ENCODE data around the gene IZUMO4. TPM values are rescaled to one million over a fixed set of nuclear protein-coding genes. Genes with fewer than 3 reads are reported as not detected.

The IZUMO4 gene, protein sequence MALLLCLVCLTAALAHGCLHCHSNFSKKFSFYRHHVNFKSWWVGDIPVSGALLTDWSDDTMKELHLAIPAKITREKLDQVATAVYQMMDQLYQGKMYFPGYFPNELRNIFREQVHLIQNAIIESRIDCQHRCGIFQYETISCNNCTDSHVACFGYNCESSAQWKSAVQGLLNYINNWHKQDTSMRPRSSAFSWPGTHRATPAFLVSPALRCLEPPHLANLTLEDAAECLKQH
- 5.9 TPM for total RNA-seq

DNA sequence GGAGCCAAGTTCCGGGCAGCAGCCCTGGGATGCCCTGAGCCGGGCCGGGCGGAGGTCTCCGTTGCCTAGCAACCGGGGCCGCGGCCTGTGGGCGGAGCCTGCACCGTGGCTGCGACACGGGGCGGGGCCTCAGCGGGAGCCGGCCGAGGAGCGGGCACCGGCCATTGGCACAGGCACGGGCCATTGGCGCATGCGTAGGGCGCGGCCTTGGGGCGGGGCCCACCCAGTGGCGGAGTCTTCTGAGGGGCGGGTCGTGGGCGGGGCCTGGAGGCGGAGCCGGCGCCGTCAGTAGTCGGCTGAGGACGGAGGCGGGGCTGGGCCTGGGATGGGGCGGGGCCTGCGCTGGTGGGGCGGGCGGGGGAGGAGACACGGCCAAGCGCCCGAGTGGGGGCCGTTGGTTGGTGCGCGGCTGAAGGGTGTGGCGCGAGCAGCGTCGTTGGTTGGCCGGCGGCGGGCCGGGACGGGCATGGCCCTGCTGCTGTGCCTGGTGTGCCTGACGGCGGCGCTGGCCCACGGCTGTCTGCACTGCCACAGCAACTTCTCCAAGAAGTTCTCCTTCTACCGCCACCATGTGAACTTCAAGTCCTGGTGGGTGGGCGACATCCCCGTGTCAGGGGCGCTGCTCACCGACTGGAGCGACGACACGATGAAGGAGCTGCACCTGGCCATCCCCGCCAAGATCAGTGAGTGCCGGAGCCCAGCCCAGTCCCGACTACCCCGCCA, at the start of gene IZUMO4:
TSS of gene IZUMO4 (plus strand) at position 436 of the 723 bp plus-strand sequence. CDS start at position 467, 31 bp downstream.

GRCh38 chr19:2050991-2051772, 45.5 kb upstream of the IZUMO4 start, which contains the start of gene MKNK2:
MKNK2 (minus strand) TSS chr19:2051244; CDS start chr19:2050851, 393 bp downstream.

DNA sequence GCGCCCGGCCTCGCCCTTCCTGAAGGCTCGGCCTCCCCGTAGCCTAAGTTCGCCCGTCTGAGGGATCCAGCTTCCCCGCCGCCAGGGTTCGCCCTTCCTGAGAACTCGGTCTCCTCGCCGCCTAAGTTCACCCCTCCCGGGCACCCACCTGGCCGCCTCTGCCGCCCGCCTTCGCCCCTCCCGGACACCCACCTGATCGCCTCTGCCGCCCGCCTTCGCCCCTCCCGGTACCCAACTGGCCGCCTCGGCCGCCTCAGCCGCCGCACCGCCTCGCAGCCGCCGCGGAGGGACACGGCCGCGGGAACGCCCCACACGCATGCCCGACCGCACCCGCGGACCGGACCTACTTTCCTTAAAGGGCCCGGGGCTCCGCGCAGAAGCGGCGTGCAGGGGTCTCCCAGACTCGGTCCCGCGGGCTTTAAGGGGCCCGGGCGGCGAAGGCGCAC, 658 bp upstream of the IZUMO4 start, which contains the start of gene MOB3A:
TSS of gene MOB3A (minus strand) at position 293 of the 446 bp plus-strand sequence. CDS start 17,766 bp downstream, outside the sequence.

Other genes starting within 250 kb of the IZUMO4 start
- gene REXO1, start 248.4 kb upstream of the IZUMO4 start, total RNA-seq = 11.0 TPM
- gene KLF16, start 233.3 kb upstream of the IZUMO4 start, total RNA-seq = 3.4 TPM
- gene ABHD17A, start 211.4 kb upstream of the IZUMO4 start, total RNA-seq = 37.9 TPM
- gene ADAT3, start 191.5 kb upstream of the IZUMO4 start, total RNA-seq = 3.8 TPM
- 19.4 TPM for gene SCAMP4, start 191.5 kb upstream of the IZUMO4 start, total RNA-seq
- 52.3 TPM for gene CSNK1G2, start 155.7 kb upstream of the IZUMO4 start, total RNA-seq
- 69.5 TPM for gene BTBD2, start 81.2 kb upstream of the IZUMO4 start, total RNA-seq
- 24.4 TPM for gene MKNK2, start 45.7 kb upstream of the IZUMO4 start, total RNA-seq
- gene MOB3A, start 589 bp upstream of the IZUMO4 start, total RNA-seq = 15.0 TPM
- 72.6 TPM for gene AP3D1, start 54.7 kb downstream of the IZUMO4 start, total RNA-seq
- 21.0 TPM for gene DOT1L, start 67.0 kb downstream of the IZUMO4 start, total RNA-seq
- 36.6 TPM for gene PLEKHJ1, start 139.4 kb downstream of the IZUMO4 start, total RNA-seq
- 76.4 TPM for gene SF3A2, start 139.9 kb downstream of the IZUMO4 start, total RNA-seq
- 2.2 TPM for gene AMH, start 152.4 kb downstream of the IZUMO4 start, total RNA-seq
- not detected for gene JSRP1, start 159.5 kb downstream of the IZUMO4 start, total RNA-seq
- gene PEAK3, start 185.3 kb downstream of the IZUMO4 start, total RNA-seq = not detected
- 0.94 TPM for gene LINGO3, start 211.2 kb downstream of the IZUMO4 start, total RNA-seq
- gene LSM7, start 231.7 kb downstream of the IZUMO4 start, total RNA-seq = 90.1 TPM
- gene SPPL2B, start 231.8 kb downstream of the IZUMO4 start, total RNA-seq = 57.0 TPM

Measured in parietal lobe (tissue), 1 donor.